Ovary (tissue), 9 donors: ENCODE results near the gene KCNIP1. TPM values are rescaled to one million over a fixed set of nuclear protein-coding genes. Genes with fewer than 3 reads are reported as not detected.

Experiments
- DNase-seq, 5 donors: peaks; one replicate each; pipeline ENCODE4 v3.0.0-alpha.2; 2019 to 2020
- H3K27ac ChIP-seq, 2 donors: fragments of 200-600 bp; one replicate each; pipeline versions ENCODE4 v1.5.1 to v1.8.0; 2019 to 2022
- H3K27me3 ChIP-seq: fragments of 200-600 bp; one replicate; pipeline ENCODE4 v1.8.0; 2022
- H3K36me3 ChIP-seq: fragments of 200-600 bp; sonication (generic); one replicate; pipeline ENCODE4 v1.5.1; 2019
- H3K4me1 ChIP-seq: one replicate; pipeline ENCODE4 v1.8.1; 2013; ENCODE audit warnings: mild to moderate bottlenecking, moderate library complexity; ENCODE audit not compliant: insufficient read depth
- H3K4me3 ChIP-seq: fragments of 200-600 bp; sonication (generic); one replicate; pipeline ENCODE4 v1.5.1; 2017
- H3K9me3 ChIP-seq, 2 donors: fragments of 200-600 bp in 1 of 2; sonication (generic) in 1 of 2; one replicate each; pipeline versions ENCODE4 v1.5.1 to v1.8.1; 2013 to 2019; ENCODE audit warnings: mild to moderate bottlenecking in 1 of 2, moderate library complexity in 1 of 2
- CTCF ChIP-seq, 3 donors: fragments of 450-650 bp in 2 of 3; fragments of 200-600 bp in 1 of 3; IDR thresholded peaks; one replicate each; pipeline versions ENCODE4 v1.5.1 to v1.8.0; 2016 to 2022; ENCODE audit warnings: antibody characterized with exemption in 3 of 3, mild to moderate bottlenecking in 1 of 3
- EP300 ChIP-seq: sonication (generic); formaldehyde crosslinking; IDR thresholded peaks from one replicate; pipeline ENCODE4 v1.6.1; 2017; ENCODE audit warnings: antibody characterized with exemption
- POLR2A ChIP-seq: fragments of 450-650 bp; IDR thresholded peaks from one replicate; pipeline ENCODE4 v1.6.1; 2017; ENCODE audit warnings: antibody characterized with exemption, mild to moderate bottlenecking, moderate library complexity
- WGBS, 3 donors: extraction: QIAGEN DNeasy Blood & Tissue Kit in 1 of 3; methylation state at CpG; one replicate each; pipeline versions ENCODE4 v1.1.5 to v1.1.7; 2013 to 2017; 5-methylcytosine and 5-hydroxymethylcytosine counted together
- intact Hi-C, 4 donors: fragments of 100-400 bp; cut with DNase I; formaldehyde crosslinking; loops; one replicate each; pipeline versions ENCODE4 v1.11.0 to v1.15.1; 2022 to 2023
- polyA plus RNA-seq, 2 donors: library from polyadenylated mRNA; stranded (reverse); fragments of 200-250 nt in 1 of 2; fragments of 350-450 nt in 1 of 2; fragmentation: Illumina TruSeq in 1 of 2; extraction: RNeasy Lipid Tissue Mini Kit (QIAGEN cat#74804) in 1 of 2; gene quantifications; one replicate each; pipeline ENCODE4 v1.2.3, GENCODE V29; 2013 to 2014
- total RNA-seq, 7 donors: library from RNA; depleted of rRNA in 2 of 7; stranded (reverse); fragments of >200 nt in 2 of 7; fragmentation: NEBNext Ultra II Directional in 3 of 7; extraction: Animal tissue kit (Norgen Biotek cat#: 25700) in 3 of 7; gene quantifications; one replicate each; pipeline versions ENCODE4 v1.1.0 to v1.2.4, GENCODE V29; 2016 to 2023
- donor health status: DM: no; HTN: no; CAD: no; lungs with moderate emphysema.
- donor health status: DM: no; HTN: no; CAD: no.
- donor health status: Bipolar disorder and iron deficiency.
- donor health status: DM: yes; HTN: yes; CAD: no.
- donor health status: DM: no; HTN: no; CAD: no.
- donor health status: DM: yes; HTN: yes; CAD: no.

Gene KCNIP1
- total and polyA plus RNA-seq, 9 donors: 0.20 to 2.2 (median 0.66) TPM

- TF ChIP-seq POLR2A: no peak
- no peak for TF ChIP-seq CTCF (IDR thresholded peaks at IDR 0.05)
- TF ChIP-seq EP300: no peak
- 52 to 55% (median 53%) methylated on average over 19 of the region's 19 CpGs for WGBS, 3 donors
- intact Hi-C loops: loop anchor here in 3 of 4 donors (2.0 to 5.0 kb wide), 3 partner anchors 30 to 405 kb away; no protein-coding TSS in a partner anchor
- Histone ChIP-seq H3K27ac (peak overlapping the region; percentile 57 to 86), H3K9me3 (no peaks in the 10 kb centered on the region), H3K27me3 (no peaks in the 10 kb centered on the region), H3K4me1 (peaks cover 10% of the 10 kb centered on the region), H3K4me3 (peak overlapping the region; percentile 2), H3K36me3 (no peaks in the 10 kb centered on the region)
- DNase-seq: no peak
Measured at GRCh38 chr5:170632266-170632984, 128.6 kb downstream of the KCNIP1 start.

GRCh38 chr5:170632985-170633234, 129.1 kb downstream of the KCNIP1 start:
- Histone ChIP-seq H3K9me3 (no peaks in the 10 kb centered on the region), H3K36me3 (no peaks in the 10 kb centered on the region), H3K27ac (peak overlapping the region; percentile 57 to 86), H3K27me3 (no peaks in the 10 kb centered on the region), H3K4me1 (peaks cover 10% of the 10 kb centered on the region), H3K4me3 (peak overlapping the region; percentile 2)
- 1 to 3% (median 2%) methylated on average over 12 of the region's 12 CpGs for WGBS, 3 donors
- peak; percentile 74 to 87 (median 76) for DNase-seq
- TF ChIP-seq POLR2A (no peak), CTCF (IDR thresholded peaks at IDR 0.05) (peak; percentile 82 to 93 (median 92))
- intact Hi-C loops: loop anchor here in 3 of 4 donors (2.0 to 5.0 kb wide), 3 partner anchors 30 to 406 kb away; no protein-coding TSS in a partner anchor

- peak; percentile 60 to 79 (median 73) for DNase-seq
- H3K4me3 ChIP-seq: peak overlapping the region; percentile 2
- TF ChIP-seq EP300: no peak
- TF ChIP-seq CTCF (IDR thresholded peaks at IDR 0.05): no peak
- TF ChIP-seq POLR2A: no peak
- intact Hi-C loops: loop anchor here in 3 of 4 donors (2.0 to 5.0 kb wide), 3 partner anchors 31 to 406 kb away; no protein-coding TSS in a partner anchor
- H3K4me1 ChIP-seq: peaks cover 10% of the 10 kb centered on the region
- no peaks in the 10 kb centered on the region for H3K36me3 ChIP-seq
- H3K27me3 ChIP-seq: no peaks in the 10 kb centered on the region
- H3K27ac ChIP-seq: peak overlapping the region; percentile 57 to 86
- WGBS, 3 donors: 3 to 7% (median 5%) methylated on average over 14 to 24 of the region's 25 CpGs
- H3K9me3 ChIP-seq: no peaks in the 10 kb centered on the region
Measured at GRCh38 chr5:170633235-170634081, 129.6 kb downstream of the KCNIP1 start.

GRCh38 chr5:170634256-170634990, 130.6 kb downstream of the KCNIP1 start:
- 80 to 88% (median 83%) methylated on average over 6 of the region's 6 CpGs for WGBS, 3 donors
- peak overlapping the region in 1 of 2 donors; percentile 47 for H3K27ac ChIP-seq
- intact Hi-C loops: loop anchor here in 3 of 4 donors (5.0 kb wide), 2 partner anchors 197 to 407 kb away; no protein-coding TSS in a partner anchor

More at GRCh38 chr5:170634256-170634990, 130.6 kb downstream of the KCNIP1 start:
- Histone ChIP-seq H3K4me1 (peaks cover 10% of the 10 kb centered on the region), H3K36me3 (no peaks in the 10 kb centered on the region), H3K27me3 (no peaks in the 10 kb centered on the region), H3K9me3 (no peaks in the 10 kb centered on the region), H3K4me3 (no peak overlapping the region)
- TF ChIP-seq POLR2A (no peak), EP300 (no peak), CTCF (IDR thresholded peaks at IDR 0.05) (no peak)
- no peak for DNase-seq
